HG03066 (cell line): ENCODE results near the gene COQ2.
"Not testable (repeated sequence)": the region's sequence is repeated elsewhere in the genome, so short reads cannot be mapped to it uniquely, and the experiment has no call there.

Experiments
- ATAC-seq: cut with Tn5 transposase; IDR thresholded peaks from one replicate; pipeline ENCODE4 v1.9.1; 2021; ENCODE audit warnings: low read depth; ENCODE audit not compliant: unreplicated experiment

COQ2 gene

GRCh38 chr4:83250687-83251446 lies 33.7 kb downstream of the COQ2 start:
- ATAC-seq = no peak

- no peak for ATAC-seq
Observed at GRCh38 chr4:83248486-83248885, 36.1 kb downstream of the COQ2 start.

- no peak for ATAC-seq
Observed at GRCh38 chr4:83247415-83248357, 36.9 kb downstream of the COQ2 start.

- ATAC-seq = no peak
Observed at GRCh38 chr4:83241132-83241531, 43.5 kb downstream of the COQ2 start.

- peak; percentile 84 for ATAC-seq
Observed at GRCh38 chr4:83240379-83240875, 44.2 kb downstream of the COQ2 start.

GRCh38 chr4:83238393-83239248 lies 46.0 kb downstream of the COQ2 start:
- ATAC-seq = no peak

GRCh38 chr4:83237591-83237990 lies 47.0 kb downstream of the COQ2 start:
- ATAC-seq = no peak

GRCh38 chr4:83235645-83236133 lies 48.9 kb downstream of the COQ2 start:
- not testable (repeated sequence) for ATAC-seq

GRCh38 chr4:83234902-83235644 lies 49.5 kb downstream of the COQ2 start:
- no peak for ATAC-seq

GRCh38 chr4:83234387-83234786 lies 50.2 kb downstream of the COQ2 start:
- ATAC-seq = not testable (repeated sequence)

- ATAC-seq = no peak
Observed at GRCh38 chr4:83232082-83232481, 52.5 kb downstream of the COQ2 start.

- peak; percentile 71 for ATAC-seq
Observed at GRCh38 chr4:83231620-83232076, 53.0 kb downstream of the COQ2 start.

GRCh38 chr4:83230928-83231327 lies 53.7 kb downstream of the COQ2 start:
- no peak for ATAC-seq

- ATAC-seq = no peak
Observed at GRCh38 chr4:83229791-83230190, 54.8 kb downstream of the COQ2 start.

- no peak for ATAC-seq
Observed at GRCh38 chr4:83228231-83228630, 56.4 kb downstream of the COQ2 start.

GRCh38 chr4:83224502-83225197 lies 59.9 kb downstream of the COQ2 start:
- ATAC-seq = no peak

GRCh38 chr4:83223781-83224180 lies 60.8 kb downstream of the COQ2 start:
- no peak for ATAC-seq

- ATAC-seq = peak; percentile 52
Observed at GRCh38 chr4:83221897-83222441, 62.6 kb downstream of the COQ2 start.
